ENCODE data around the gene SULT1C4.

SULT1C4 gene

GRCh38 chr2:108363024-108363907 lies 14.5 kb upstream of the SULT1C4 start:
- POLR2A ChIA-PET: interaction anchor here (1.0 to 1.6 kb wide), 3 partner anchors 15 to 85 kb away, joined by 4 to 5 read pairs (median 4); partner anchors contain the start of genes GCC2 and SULT1C4
- DNase-seq (ENCODE audit: extremely low spot score): no peak
- TF ChIP-seq BHLHE40 (IDR thresholded peaks at IDR 0.05; ENCODE audit: borderline replicate concordance) (no peak), NFRKB (IDR thresholded peaks at IDR 0.05) (no peak), FOXA1 (IDR thresholded peaks at IDR 0.05) (no peak), LEF1 (IDR thresholded peaks at IDR 0.05; ENCODE audit: borderline replicate concordance) (no peak), L3MBTL2 (conservative IDR thresholded peaks at IDR 0.05) (no peak), ZNF384 (IDR thresholded peaks at IDR 0.05) (no peak), CTBP1 (IDR thresholded peaks at IDR 0.05; ENCODE audit: borderline replicate concordance) (no peak), FOXM1 (IDR thresholded peaks at IDR 0.05; ENCODE audit: borderline replicate concordance) (no peak), TARDBP (IDR thresholded peaks at IDR 0.05) (no peak), ELF4 (IDR thresholded peaks at IDR 0.05) (no peak), ARNT (IDR thresholded peaks at IDR 0.05) (no peak), SUZ12 (IDR thresholded peaks at IDR 0.05) (no peak), SP1 (IDR thresholded peaks at IDR 0.05) (no peak), FOXK2 (IDR thresholded peaks at IDR 0.05) (no peak), HDGF (IDR thresholded peaks at IDR 0.05; ENCODE audit: borderline replicate concordance) (no peak)
- TF ChIP-seq, protein P1, sequence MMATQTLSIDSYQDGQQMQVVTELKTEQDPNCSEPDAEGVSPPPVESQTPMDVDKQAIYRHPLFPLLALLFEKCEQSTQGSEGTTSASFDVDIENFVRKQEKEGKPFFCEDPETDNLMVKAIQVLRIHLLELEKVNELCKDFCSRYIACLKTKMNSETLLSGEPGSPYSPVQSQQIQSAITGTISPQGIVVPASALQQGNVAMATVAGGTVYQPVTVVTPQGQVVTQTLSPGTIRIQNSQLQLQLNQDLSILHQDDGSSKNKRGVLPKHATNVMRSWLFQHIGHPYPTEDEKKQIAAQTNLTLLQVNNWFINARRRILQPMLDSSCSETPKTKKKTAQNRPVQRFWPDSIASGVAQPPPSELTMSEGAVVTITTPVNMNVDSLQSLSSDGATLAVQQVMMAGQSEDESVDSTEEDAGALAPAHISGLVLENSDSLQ (IDR thresholded peaks at IDR 0.05): no peak
- CTCF ChIA-PET: no interaction called here

DNA sequence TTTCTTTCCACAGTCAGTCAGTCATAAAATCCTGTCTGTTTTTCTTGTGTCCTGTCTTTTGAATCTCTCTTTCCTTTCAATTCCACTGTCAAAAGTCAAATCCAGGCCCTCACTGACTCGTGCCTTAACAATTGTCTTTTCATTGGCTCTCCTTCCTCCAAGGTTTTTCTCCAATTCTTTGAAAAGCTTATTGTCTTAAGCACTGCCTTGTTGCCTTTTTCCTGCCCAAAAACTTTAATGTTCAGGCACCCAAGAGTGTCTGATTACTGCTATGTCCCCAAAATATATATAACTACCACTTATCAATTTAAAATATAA lies 13.9 kb upstream of the SULT1C4 start:
- CTCF ChIA-PET: no interaction called here
- POLR2A ChIA-PET: interaction anchor here (1.3 to 1.6 kb wide), 2 partner anchors 14 to 85 kb away, joined by 4 read pairs; partner anchors contain the start of genes GCC2 and SULT1C4
- no peak for DNase-seq (ENCODE audit: extremely low spot score)
- TF ChIP-seq BHLHE40 (IDR thresholded peaks at IDR 0.05; ENCODE audit: borderline replicate concordance) (no peak), SUZ12 (IDR thresholded peaks at IDR 0.05) (no peak), ELF4 (IDR thresholded peaks at IDR 0.05) (no peak)
- TF ChIP-seq, protein P1 (IDR thresholded peaks at IDR 0.05): no peak

DNA sequence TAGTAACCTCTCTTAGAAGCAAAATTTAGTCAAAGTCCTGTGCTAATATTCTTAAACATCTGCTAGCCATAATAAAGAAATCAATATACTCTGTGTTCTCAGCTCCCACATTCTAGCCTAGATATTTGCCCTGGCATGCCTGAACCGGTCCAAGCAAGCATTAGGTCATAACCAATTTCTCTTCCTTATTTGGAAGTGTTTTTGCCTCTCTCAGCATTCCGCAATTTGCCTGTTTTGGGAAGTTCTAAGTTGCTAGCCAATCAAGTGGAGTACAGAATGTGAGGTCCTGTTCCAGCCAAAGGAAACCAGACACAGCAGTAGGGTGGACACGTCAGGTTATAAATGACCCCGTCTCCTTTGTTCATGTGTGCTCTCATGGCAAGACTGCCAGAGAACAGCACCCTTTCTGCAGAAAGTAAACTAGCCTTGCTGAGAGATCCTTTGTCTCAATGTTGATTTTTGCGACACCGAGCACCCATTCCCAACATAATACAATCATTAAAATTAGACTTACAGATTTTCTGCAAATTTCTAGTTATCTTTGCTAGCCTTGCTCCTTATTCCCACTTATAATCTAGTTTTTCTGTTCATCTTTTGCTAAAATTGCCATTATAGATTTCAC lies 13.0 kb upstream of the SULT1C4 start:
- TF ChIP-seq, protein P1 (IDR thresholded peaks at IDR 0.05): no peak
- no peak for TF ChIP-seq L3MBTL2 (conservative IDR thresholded peaks at IDR 0.05)
- no peak for TF ChIP-seq FOXA1 (IDR thresholded peaks at IDR 0.05)
- no peak for TF ChIP-seq HDGF (IDR thresholded peaks at IDR 0.05; ENCODE audit: borderline replicate concordance)
- TF ChIP-seq LEF1 (IDR thresholded peaks at IDR 0.05; ENCODE audit: borderline replicate concordance): no peak
- TF ChIP-seq NFRKB (IDR thresholded peaks at IDR 0.05): no peak
- TF ChIP-seq ARNT (IDR thresholded peaks at IDR 0.05): no peak
- TF ChIP-seq ZNF384 (IDR thresholded peaks at IDR 0.05): no peak
- TF ChIP-seq FOXM1 (IDR thresholded peaks at IDR 0.05; ENCODE audit: borderline replicate concordance): no peak
- TF ChIP-seq FOXK2 (IDR thresholded peaks at IDR 0.05): no peak
- TF ChIP-seq ELF4 (IDR thresholded peaks at IDR 0.05): no peak
- TF ChIP-seq BHLHE40 (IDR thresholded peaks at IDR 0.05; ENCODE audit: borderline replicate concordance): no peak
- TF ChIP-seq SP1 (IDR thresholded peaks at IDR 0.05): no peak
- no peak for TF ChIP-seq TARDBP (IDR thresholded peaks at IDR 0.05)
- DNase-seq (ENCODE audit: extremely low spot score): no peak
- POLR2A ChIA-PET: interaction anchor here (1.6 kb wide), 1 partner anchor 13 kb away, joined by 4 read pairs; the partner anchor contains the start of gene SULT1C4
- CTCF ChIA-PET: no interaction called here

DNA sequence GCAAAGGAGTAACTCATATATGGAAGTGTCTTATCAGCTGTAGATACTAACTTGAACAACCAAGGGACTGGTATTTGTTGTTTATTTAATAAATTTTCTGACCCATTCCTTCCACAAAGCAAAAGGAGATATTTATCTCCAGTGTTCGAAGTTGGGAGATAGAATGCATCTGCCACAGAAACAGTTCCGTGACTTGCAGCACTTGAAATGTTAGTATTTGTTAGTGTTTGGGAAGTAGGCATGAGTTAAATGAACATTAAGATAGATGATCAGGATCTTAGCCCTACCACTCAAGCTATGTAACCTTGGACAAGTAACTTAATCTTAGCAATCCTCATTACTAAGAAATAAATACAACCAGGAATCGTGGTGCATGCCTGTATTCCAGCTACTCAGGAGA lies 12.1 kb upstream of the SULT1C4 start:
- DNase-seq (ENCODE audit: extremely low spot score): no peak
- POLR2A ChIA-PET: no interaction called here
- CTCF ChIA-PET: no interaction called here
- TF ChIP-seq NFRKB (IDR thresholded peaks at IDR 0.05) (no peak), SUZ12 (IDR thresholded peaks at IDR 0.05) (no peak), LEF1 (IDR thresholded peaks at IDR 0.05; ENCODE audit: borderline replicate concordance) (no peak), L3MBTL2 (conservative IDR thresholded peaks at IDR 0.05) (no peak), FOXA1 (IDR thresholded peaks at IDR 0.05) (no peak)

GRCh38 chr2:108367014-108367413 lies 10.7 kb upstream of the SULT1C4 start:
- TF ChIP-seq FOXA1 (IDR thresholded peaks at IDR 0.05) (no peak), SUZ12 (IDR thresholded peaks at IDR 0.05) (no peak), BHLHE40 (IDR thresholded peaks at IDR 0.05; ENCODE audit: borderline replicate concordance) (no peak), SP1 (IDR thresholded peaks at IDR 0.05) (no peak), TARDBP (IDR thresholded peaks at IDR 0.05) (no peak), ELF4 (IDR thresholded peaks at IDR 0.05) (no peak), FOXK2 (IDR thresholded peaks at IDR 0.05) (no peak), L3MBTL2 (conservative IDR thresholded peaks at IDR 0.05) (no peak), ARNT (IDR thresholded peaks at IDR 0.05) (no peak), FOXM1 (IDR thresholded peaks at IDR 0.05; ENCODE audit: borderline replicate concordance) (no peak)
- TF ChIP-seq, protein P1 (IDR thresholded peaks at IDR 0.05): no peak
- ChIA-PET POLR2A (interaction anchor here (0.6 kb wide), 1 partner anchor 11 kb away, joined by 3 read pairs; the partner anchor contains the start of gene SULT1C4), CTCF (no interaction called here)
- DNase-seq (ENCODE audit: extremely low spot score): no peak

Measured in HEK293T (cell line).